HG02852 (cell line): Measurements from ENCODE around the gene PRMT7.

Source experiments
- ATAC-seq: cut with Tn5 transposase; IDR thresholded peaks from one replicate; pipeline ENCODE4 v1.9.1; 2021; ENCODE audit warnings: mild to moderate bottlenecking, moderate library complexity; ENCODE audit not compliant: unreplicated experiment

PRMT7 gene

GRCh38 chr16:68373528-68374245 is 62.9 kb downstream of the PRMT7 start:
- ATAC-seq = no peak

DNA sequence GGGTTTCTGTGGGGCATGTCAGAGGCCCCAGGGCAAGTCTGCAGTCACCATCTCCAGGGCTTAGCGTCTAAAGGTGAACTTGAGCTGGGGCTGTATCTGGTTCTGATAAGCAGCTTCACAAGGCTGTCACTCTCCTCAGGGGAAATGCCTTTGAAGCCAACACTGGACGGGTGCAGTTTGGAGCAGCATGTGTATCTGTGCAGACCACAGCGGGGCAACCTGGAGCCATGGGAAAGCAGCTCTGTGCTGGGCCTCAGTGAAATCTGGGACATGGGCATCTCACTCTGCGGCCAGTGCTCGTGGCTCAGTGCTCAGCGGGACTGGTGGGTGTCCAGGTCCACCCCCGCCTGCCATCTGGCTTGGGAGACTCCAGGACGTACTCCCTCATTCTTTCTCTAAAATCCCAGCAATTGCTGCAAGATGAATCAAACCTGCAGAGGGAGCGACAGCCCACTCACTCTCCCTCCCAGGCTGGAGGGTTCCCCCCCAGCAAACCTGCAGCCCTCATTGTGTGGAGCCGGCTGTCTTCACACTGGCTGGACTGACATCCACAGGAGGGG is 63.5 kb downstream of the PRMT7 start:
- no peak for ATAC-seq

DNA sequence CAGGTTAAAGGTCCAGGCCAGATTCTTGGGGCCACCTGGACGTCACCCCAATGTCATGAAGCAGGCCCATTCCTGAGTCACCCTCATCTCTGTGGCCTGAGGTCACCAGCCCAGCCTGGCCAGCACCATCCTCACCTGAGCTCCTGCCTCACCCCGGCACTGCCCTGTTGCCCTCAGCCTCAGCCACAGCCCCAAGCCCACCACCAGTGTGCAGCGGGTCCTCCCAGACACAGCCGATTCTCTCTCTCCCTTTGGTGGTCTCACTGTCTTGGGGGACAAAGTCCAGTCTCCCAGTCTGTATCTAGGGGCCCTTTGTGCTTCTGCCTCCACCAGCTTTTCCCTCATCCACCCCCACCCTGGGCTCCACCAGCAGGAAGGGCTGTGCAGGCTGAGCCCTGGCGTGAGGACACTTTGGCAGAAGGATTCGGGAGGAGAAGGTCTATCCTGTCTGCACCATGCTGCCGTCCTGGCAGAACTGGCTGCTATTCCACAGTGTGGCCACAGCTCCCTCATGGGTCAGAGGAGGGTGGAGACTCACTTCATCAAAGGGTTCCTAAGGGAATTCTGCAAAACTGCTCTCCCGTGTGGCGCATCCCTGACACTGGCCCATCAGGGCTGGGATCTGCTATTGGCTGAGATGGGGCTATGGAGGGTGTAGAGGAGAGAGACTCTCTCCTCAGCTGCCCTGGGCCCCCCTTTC is 64.3 kb downstream of the PRMT7 start:
- ATAC-seq = no peak

- no peak for ATAC-seq
These were observed 65.2 kb downstream of the PRMT7 start for GRCh38 chr16:68375801-68376536.

DNA sequence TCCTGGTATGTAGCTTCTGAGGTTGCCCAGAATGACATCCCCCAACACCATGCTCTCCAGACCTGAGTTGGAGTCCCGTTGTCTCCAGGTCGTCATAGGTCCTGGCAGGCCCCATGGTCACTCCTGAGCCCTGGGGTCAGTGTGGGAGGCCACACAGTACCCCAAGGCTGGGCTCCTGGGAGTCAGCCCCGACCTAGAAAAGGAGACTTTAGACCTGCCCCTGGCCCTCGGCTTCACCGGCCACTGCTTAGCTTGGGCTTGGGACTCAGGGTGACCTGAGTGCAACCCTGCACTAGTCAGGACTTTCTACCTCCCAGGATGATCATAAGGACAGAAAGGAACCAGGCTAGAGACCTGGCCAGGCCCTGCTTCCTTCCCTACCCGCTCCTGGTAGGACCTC is 65.8 kb downstream of the PRMT7 start:
- no peak for ATAC-seq

DNA sequence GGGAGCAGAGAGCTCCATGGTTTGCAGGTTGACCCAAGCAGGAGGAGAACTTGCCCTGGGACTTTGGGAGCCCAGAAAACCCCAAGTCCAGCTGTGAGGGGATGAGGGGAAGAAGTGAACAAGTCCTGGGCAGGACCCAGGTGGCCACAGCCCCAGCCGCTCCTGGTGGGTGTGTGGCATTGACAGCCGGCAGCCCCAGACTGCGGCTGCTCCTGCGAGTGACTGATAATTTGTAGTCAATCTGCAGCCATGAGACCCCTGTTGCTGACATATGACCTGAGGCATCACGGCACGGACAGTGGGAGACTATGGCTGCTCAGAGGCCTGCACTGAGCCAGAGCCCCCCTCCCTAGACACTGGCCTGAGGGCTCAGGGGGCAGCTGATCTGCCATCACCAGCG is 66.4 kb downstream of the PRMT7 start:
- ATAC-seq = no peak

- no peak for ATAC-seq
These were observed 67.0 kb downstream of the PRMT7 start for GRCh38 chr16:68377667-68378393.

DNA sequence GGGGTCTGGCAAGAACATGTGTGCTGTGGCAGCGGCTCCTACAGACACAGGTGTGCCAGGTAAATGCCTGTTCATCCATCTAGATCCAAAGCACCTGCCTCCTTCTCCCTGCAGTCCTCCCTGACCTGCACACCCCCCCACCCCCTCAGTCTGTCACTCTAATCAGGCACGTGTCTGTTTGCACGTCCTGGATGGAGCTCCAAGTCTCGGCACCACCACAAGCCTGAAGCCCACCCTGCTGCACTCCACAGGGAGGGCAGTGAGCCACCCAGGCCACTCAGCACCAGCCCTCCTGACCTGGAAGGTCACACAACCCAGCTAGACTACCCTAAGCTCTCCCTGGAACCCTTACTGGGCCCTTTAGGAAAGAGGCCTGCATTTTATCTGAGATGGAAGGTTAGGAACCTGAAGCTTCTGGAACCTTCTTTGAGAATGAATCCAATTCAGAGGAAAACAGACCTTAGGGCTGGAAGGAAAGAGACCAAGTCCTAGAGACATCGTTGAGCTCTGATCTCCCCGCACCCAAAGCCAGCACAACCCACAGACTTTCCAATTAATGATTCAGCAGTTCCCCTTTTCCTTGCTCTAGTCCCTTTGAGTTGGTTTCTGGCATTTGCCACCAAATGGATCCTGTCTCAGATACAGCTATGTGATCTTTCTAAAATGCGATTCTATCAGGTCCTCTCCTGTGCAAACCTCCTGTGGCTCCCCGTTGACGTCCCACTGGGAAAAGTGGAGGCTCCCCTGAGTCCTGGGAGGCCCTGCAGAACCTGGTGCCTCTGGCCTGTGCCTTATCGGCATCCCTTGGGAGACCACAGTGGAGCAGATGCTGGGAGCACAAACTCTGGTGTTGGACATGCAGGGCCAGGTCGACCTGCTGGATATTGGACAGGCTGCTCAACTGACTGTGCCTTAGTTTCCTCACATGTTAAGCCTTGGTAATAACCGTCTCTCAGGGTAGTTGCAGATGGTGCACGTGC is 67.9 kb downstream of the PRMT7 start:
- no peak for ATAC-seq

DNA sequence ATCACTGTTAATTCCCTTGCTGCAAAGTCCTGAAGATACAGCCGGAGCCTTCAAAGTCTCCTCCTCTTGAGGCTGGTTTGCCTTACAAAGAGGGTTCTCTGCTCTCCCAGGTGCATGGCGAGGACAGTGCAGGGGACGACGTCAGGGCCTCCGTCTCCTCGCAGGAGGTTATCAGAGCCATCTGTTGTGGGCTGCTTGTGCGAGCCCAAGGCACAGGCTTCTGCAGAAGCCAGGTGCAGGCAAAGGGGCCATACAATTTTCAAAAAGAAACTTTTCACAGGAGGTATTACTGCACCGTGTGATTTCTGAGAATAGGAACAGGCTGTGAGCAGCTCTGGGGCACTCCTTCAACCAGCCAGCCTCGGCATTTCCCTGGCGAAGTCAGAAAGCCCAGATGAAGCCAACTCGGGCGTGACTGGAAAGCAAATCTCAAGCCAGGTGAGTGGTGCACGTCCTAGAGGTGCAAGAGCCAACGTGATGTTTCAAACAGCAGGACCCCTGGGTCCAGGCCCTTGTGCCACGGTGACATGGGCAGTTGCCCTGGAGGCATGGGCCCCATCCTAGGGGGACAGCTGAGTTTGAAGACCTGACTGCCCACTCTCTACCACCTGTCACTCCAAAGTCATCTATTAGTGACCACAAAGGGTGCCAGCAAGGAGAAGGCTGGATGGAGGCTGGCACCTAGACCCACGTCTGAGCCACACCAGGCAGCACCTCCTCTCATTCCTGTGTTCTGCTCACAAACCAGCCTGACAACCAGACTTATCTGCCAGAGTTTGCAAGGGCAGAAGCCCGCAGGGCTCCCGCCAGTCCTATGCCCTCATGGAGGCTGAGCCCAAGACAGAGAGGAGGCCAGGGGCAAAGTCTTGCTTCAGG is 68.9 kb downstream of the PRMT7 start:
- ATAC-seq = no peak

- no peak for ATAC-seq
These were observed 69.5 kb downstream of the PRMT7 start for GRCh38 chr16:68380348-68380670.

DNA sequence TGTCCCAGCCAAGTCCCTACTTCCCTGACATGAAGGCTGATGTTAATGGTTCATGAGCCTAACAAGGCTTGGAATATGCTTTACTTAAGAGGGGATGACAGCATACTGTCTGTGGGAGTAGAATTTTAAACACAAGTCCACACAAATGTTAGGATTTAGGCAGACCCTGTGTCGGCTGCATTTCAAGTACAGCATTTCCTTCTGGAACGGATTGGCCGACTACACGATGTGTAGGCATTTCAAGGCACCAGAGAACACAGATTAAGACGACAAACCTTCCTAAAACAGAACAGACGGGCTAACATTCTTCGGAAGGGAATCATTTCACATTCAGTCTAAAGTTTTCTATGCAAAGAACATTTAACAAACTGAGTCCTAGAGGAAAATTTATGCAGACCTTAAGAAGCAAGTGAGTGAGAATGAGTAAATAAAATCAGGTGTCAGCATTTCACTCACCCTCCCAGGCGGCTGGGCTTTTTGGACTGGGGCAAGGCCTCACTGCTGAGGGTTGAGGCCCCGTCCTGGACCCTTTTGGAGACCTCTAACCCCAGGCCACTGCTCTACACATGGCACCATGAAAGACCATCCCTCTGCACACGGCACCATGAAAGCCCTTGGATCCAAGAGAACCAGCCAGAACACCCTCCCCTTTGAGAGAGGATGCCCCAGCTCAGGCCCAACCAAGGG is 70.0 kb downstream of the PRMT7 start:
- no peak for ATAC-seq

DNA sequence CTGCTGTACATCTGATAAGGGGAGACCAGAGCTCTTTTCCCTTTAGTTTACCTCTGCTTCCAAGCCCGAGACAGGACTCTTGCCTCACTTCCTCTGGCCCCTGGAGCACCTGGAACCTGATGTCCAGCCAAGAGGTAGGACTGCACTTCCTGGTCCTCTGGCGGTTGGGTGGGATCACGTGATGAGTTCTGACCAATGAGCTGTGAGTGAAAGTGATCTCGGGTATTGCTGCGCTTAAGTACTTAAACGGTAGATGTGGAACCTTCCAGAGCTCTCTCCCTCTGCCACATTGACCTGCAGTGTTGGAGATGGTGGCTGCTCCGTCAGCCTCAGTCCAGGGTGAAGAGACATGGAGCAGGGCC is 70.5 kb downstream of the PRMT7 start:
- ATAC-seq = no peak

DNA sequence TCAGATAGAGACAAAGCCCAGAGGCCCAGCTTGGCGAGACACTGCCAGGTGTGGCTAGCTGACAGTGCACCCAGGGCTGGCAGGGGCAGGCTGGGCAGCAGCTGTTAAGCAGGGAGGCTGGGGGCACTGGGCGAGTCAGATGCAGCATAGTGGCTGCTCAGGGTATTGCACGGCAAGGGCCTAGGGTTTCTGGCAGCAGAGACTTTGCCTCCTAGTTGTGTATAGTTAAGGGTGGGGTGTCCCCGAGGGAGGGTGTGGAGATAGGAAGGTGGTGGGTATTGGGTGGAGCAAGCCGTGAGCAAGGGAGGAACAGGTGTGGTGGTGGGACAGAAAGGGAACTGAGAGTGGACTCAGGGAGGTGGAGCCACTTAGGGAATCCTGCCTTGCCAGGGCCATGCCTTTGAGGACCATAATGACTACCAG is 71.5 kb downstream of the PRMT7 start:
- ATAC-seq = no peak

DNA sequence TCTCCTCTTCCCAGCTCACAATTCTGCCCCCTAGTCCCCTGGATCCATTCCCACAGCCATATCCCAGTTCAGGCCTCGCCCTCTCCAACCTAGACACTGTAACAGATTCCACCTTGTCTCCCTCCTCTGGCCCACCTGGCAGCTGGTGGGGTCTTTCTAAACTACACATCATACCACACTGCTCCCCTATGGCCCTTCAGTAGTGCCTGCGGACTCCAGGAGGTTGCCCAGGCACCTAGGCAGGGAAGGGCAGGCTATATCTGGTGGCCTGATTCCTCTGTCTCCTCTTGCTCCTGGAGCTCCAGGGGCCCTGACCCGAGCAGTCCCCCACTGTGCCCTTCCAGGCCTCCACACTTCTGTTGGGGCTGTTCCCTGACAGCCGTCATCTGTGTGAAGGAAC is 73.0 kb downstream of the PRMT7 start:
- ATAC-seq = no peak

GRCh38 chr16:68384288-68385161 is 73.7 kb downstream of the PRMT7 start:
- no peak for ATAC-seq

DNA sequence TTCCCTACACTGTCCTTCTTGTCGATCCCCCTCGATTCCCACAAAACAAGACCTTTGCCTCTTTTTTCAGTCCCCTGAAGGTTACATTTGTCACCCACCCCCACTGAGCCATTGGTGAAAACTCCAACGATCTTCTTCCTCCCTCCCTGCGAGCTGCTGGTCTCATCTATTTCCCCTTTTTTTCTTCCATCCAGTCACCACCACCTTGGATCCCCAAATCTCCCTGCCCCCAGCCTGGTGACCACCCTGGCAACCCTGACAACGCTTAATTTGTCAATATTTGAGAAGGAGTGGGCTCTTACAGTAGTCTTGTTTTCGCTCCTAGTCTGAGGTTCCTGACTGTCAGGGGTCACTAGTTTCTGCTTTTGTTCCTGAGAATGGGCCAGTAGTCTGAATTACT is 74.6 kb downstream of the PRMT7 start:
- no peak for ATAC-seq

DNA sequence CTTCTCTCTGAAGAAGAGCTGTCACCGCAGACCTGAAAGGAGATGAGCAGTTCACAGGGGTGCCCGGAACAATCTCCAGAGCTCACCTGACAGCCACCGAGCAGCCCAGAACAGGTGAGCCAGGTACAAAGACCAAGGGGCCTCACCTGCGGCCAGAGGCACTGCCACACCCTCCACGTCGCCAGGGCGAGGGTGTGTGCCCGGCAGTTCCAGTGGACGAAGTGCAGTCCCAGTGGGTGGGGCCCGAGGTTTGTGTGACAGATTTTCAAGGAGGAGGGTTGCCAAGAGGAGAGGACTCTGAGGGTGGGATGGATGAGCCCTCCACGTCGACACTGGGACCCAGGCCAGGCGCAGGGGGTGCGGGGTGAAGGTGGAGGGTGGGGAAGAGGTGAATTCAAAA is 75.8 kb downstream of the PRMT7 start:
- ATAC-seq = no peak

DNA sequence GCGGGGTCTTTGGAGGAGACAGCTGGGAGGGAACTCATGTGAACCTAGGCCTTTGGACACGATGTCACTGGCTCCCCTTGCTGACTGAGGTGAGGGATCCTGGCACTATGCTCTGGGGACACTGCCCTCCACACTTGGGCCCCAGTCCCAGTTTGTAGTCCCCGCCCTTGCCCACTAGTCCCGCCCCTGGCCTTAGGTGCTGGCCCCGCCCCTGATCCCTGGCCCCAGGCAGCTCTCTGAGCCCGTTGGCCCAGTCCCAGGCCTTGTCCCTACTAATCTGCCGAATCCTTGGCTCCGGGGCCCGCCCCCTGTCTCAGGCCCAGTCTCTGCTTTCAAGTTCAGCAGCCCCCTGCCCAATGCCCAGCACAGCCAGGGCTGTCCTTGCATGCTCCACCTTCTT is 76.5 kb downstream of the PRMT7 start:
- ATAC-seq = no peak
